DOHH2 (cell line): Measurements from ENCODE around the gene CAPN3.

Experiments
- H3F3A ChIP-seq: fragments of 200-600 bp; sonication (generic), shearing (Covaris generic); 2 replicates; pipeline ENCODE4 v1.6.0; 2016; ENCODE audit warnings: antibody characterized with exemption, mild to moderate bottlenecking; ENCODE audit not compliant: control insufficient read depth, insufficient read depth
- H3K27ac ChIP-seq: fragments of 200-600 bp; sonication (generic); 2 replicates; pipeline ENCODE4 v1.5.1; 2014; ENCODE audit warnings: low read depth, mild to moderate bottlenecking, low read length, moderate library complexity
- H3K27me3 ChIP-seq: fragments of 200-600 bp; sonication (generic); 2 replicates; pipeline ENCODE4 v1.6.1; 2014; ENCODE audit warnings: mild to moderate bottlenecking, low read length, mixed read lengths; ENCODE audit not compliant: control insufficient read depth
- H3K36me3 ChIP-seq: fragments of 200-600 bp; sonication (generic); 2 replicates; pipeline ENCODE4 v1.6.1; 2014; ENCODE audit warnings: mild to moderate bottlenecking, low read length, moderate library complexity, mixed read lengths; ENCODE audit not compliant: control insufficient read depth
- H3K4me1 ChIP-seq: fragments of 200-600 bp; sonication (generic); 2 replicates; pipeline ENCODE4 v1.6.1; 2014; ENCODE audit warnings: mild to moderate bottlenecking, low read length, mixed read lengths; ENCODE audit not compliant: control insufficient read depth
- H3K4me2 ChIP-seq: fragments of 200-600 bp; sonication (generic); 2 replicates; pipeline ENCODE4 v1.6.0; 2014; ENCODE audit warnings: mild to moderate bottlenecking, low read length, moderate library complexity
- H3K4me3 ChIP-seq: fragments of 200-600 bp; sonication (generic); 2 replicates; pipeline ENCODE4 v1.5.1; 2014; ENCODE audit warnings: mild to moderate bottlenecking, low read length, mixed read lengths
- H3K79me2 ChIP-seq: fragments of 200-600 bp; sonication (generic); 2 replicates; pipeline ENCODE4 v1.6.1; 2014; ENCODE audit warnings: mild to moderate bottlenecking, low read length, mixed read lengths; ENCODE audit not compliant: control insufficient read depth
- H3K9me2 ChIP-seq: fragments of 200-600 bp; sonication (generic); replicated peaks from 2 replicates; pipeline ENCODE4 v1.6.1; 2014; ENCODE audit warnings: mild to moderate bottlenecking, low read length, mixed read lengths; ENCODE audit not compliant: control insufficient read depth
- H3K9me3 ChIP-seq: fragments of 200-600 bp; sonication (generic); 2 replicates; pipeline ENCODE4 v1.6.1; 2014; ENCODE audit warnings: antibody characterized with exemption, low read length, mixed read lengths; ENCODE audit not compliant: control insufficient read depth, insufficient read depth
- H4K20me1 ChIP-seq: fragments of 200-600 bp; sonication (generic); 2 replicates; pipeline ENCODE4 v1.6.0; 2014; ENCODE audit warnings: low read depth, mild to moderate bottlenecking, antibody characterized with exemption, low read length, moderate library complexity; ENCODE audit not compliant: control insufficient read depth, insufficient read depth
- EZH2phosphoT487 ChIP-seq: fragments of 200-600 bp; sonication (generic); IDR thresholded peaks from 2 replicates; pipeline ENCODE4 v1.6.1; 2017; ENCODE audit warnings: borderline replicate concordance, mild to moderate bottlenecking, antibody characterized with exemption, low read length, moderate library complexity, mixed read lengths
- TF ChIP-seq, protein P1 (sequence below): fragments of 200-600 bp; sonication (generic); IDR thresholded peaks from one replicate; pipeline ENCODE4 v1.5.1; 2014; ENCODE audit warnings: antibody characterized with exemption, mild to moderate bottlenecking, low read depth, low read length; ENCODE audit not compliant: poor library complexity, severe bottlenecking

The CAPN3 gene

DNA sequence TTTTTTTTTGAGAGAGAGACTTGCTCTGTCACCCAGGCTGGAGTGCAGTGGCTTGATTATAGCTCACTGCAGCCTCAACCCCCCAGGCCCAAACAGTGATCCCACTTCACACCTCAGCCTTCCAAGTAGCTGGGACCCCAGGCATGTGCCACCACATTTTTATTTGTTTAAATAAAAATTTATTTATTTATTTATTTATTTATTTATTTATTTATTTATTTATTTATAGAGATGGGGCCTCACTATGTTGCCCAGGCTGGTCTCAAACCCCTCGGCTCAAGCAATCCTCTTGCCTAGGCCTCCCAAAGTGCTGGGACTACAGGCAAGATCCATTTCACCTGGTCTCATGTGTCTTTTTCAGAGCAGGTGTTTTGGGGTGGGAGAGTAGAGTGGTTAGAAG, 15.5 kb downstream of the CAPN3 start:
- H3F3A ChIP-seq, result no peaks in the 10 kb centered on the region
- peaks cover 9% of the 10 kb centered on the region; the same call in 1 of the 2 replicates for H3K9me3 ChIP-seq
- no peak overlapping the region for H3K4me2 ChIP-seq
- TF ChIP-seq EZH2phosphoT487, result no peak
- TF ChIP-seq, protein P1, sequence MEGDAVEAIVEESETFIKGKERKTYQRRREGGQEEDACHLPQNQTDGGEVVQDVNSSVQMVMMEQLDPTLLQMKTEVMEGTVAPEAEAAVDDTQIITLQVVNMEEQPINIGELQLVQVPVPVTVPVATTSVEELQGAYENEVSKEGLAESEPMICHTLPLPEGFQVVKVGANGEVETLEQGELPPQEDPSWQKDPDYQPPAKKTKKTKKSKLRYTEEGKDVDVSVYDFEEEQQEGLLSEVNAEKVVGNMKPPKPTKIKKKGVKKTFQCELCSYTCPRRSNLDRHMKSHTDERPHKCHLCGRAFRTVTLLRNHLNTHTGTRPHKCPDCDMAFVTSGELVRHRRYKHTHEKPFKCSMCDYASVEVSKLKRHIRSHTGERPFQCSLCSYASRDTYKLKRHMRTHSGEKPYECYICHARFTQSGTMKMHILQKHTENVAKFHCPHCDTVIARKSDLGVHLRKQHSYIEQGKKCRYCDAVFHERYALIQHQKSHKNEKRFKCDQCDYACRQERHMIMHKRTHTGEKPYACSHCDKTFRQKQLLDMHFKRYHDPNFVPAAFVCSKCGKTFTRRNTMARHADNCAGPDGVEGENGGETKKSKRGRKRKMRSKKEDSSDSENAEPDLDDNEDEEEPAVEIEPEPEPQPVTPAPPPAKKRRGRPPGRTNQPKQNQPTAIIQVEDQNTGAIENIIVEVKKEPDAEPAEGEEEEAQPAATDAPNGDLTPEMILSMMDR, result no peak
- H3K36me3 ChIP-seq, result no peaks in the 10 kb centered on the region
- H3K4me1 ChIP-seq, result no peaks in the 10 kb centered on the region
- H3K27me3 ChIP-seq, result no peaks in the 10 kb centered on the region
- H3K79me2 ChIP-seq, result no peaks in the 10 kb centered on the region
- H3K27ac ChIP-seq, result no peak overlapping the region
- H4K20me1 ChIP-seq, result no peaks in the 10 kb centered on the region
- no peaks in the 10 kb centered on the region for H3K9me2 ChIP-seq
- no peak overlapping the region for H3K4me3 ChIP-seq

DNA sequence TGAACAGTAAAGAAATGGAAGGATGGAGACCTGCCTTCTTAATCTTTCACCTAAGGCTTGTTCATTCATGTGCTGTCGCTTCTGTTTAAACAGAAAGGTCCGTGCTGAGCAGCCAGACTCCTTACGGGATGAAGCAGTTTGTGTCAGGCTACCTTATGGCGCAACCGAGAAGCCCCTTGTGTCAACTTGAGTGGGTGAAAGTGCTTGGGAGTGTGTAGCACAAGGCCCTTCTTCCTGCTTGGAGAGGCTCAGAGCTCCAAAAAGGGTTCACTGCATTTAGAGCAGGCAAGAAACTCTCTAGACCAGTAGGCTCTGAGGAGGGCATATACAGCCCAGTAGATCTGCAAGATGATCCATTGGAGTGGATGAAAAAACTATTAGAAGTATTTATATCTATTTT, 16.0 kb downstream of the CAPN3 start:
- Histone ChIP-seq H4K20me1 (no peaks in the 10 kb centered on the region), H3K4me3 (no peak overlapping the region), H3K36me3 (no peaks in the 10 kb centered on the region), H3K27me3 (no peaks in the 10 kb centered on the region), H3F3A (no peaks in the 10 kb centered on the region), H3K4me2 (no peak overlapping the region), H3K27ac (no peak overlapping the region), H3K9me2 (no peaks in the 10 kb centered on the region), H3K4me1 (no peaks in the 10 kb centered on the region), H3K9me3 (peaks cover 9% of the 10 kb centered on the region; the same call in 1 of the 2 replicates), H3K79me2 (no peaks in the 10 kb centered on the region)
- TF ChIP-seq, protein P1, result no peak
- no peak for TF ChIP-seq EZH2phosphoT487

DNA sequence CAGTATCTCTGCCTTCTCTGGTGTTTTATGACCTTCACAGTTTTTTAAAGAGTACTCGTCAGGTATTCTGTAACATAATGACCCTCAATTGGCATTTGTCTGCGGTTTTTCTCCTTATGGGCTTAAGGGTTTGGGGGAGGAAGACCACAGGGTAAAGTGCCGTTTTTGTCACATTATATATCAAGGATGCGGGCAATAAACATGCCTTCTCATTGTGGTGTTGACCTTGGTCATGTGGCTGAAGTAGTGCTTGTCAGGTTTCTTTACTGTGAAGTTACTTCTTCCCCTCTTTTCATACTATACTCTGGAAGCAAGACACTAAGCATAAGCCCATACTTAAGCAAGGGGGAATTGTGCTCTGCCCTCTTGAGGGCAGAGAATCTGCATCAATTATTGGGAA, 16.6 kb downstream of the CAPN3 start:
- H3F3A ChIP-seq, result no peaks in the 10 kb centered on the region
- no peaks in the 10 kb centered on the region for H3K36me3 ChIP-seq
- no peak overlapping the region for H3K27ac ChIP-seq
- H3K4me1 ChIP-seq, result no peaks in the 10 kb centered on the region
- no peak overlapping the region for H3K4me3 ChIP-seq
- H3K79me2 ChIP-seq, result no peaks in the 10 kb centered on the region
- H3K27me3 ChIP-seq, result no peaks in the 10 kb centered on the region
- TF ChIP-seq, protein P1, result no peak
- TF ChIP-seq EZH2phosphoT487, result no peak
- no peak overlapping the region for H3K4me2 ChIP-seq
- H3K9me3 ChIP-seq, result peaks cover 9% of the 10 kb centered on the region; the same call in 1 of the 2 replicates
- no peaks in the 10 kb centered on the region for H3K9me2 ChIP-seq
- H4K20me1 ChIP-seq, result no peaks in the 10 kb centered on the region
